ENCODE results near the gene ATXN7.

- no peak for TF ChIP-seq CTCF (conservative IDR thresholded peaks at IDR 0.05 in 1 of 2, IDR thresholded peaks at IDR 0.05 in 1 of 2; ENCODE audit: extremely low read depth in 1 of 2, insufficient read depth in 1 of 2, low read depth in 1 of 2, low read length in 2 of 2)
- no peak for TF ChIP-seq EZH2 (IDR thresholded peaks at IDR 0.05; ENCODE audit: borderline replicate concordance, low read length)
Measured at GRCh38 chr3:63988943-63989342, 125.3 kb downstream of the ATXN7 start.

All from mammary epithelial cell (primary cell).